ENCODE results near the gene FAM222A.

The FAM222A gene

GRCh38 chr12:109737126-109737525, 23.5 kb downstream of the FAM222A start:
- DNase-seq (ENCODE audit: low read depth, low spot score) = no peak

DNA sequence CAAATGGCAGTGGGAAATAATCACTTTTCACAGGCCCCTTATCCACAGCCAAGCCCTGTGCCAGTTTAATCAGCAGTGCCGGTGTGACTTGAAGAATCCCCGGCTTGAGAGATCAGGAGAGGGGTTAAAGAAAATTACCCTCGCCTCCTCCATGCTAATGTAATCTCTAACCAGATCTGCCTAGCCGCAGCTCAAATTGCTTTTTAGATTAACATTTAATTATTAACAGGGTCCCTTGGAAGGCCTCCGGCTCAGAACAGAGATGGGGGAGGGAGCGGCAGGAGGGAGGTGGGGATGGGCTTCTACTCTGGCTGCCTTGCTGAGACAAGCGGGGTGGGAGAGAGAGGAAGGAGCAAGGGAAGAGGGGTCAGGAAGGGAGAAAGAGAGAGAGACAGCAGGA, 24.0 kb downstream of the FAM222A start:
- no peak for DNase-seq (ENCODE audit: low read depth, low spot score)

DNA sequence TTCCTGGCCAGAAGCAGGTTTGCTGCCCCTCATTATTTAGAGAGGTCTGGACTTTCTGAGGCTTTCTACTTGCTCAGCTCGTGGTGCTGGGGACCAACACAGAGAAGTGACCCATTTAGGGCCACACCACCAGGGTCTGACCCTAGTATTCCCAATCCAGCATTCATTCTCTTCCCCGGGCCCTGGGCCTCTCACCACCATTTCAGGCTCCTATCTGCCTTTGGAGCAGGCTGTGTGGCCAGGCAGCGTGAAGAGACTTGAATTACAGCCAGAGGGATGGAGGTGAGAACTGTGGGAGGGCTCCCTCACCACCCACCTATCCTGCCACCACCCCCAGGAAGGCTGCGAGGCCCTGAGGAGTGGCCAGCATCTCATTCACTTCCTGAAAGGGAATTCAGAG, 24.6 kb downstream of the FAM222A start:
- DNase-seq (ENCODE audit: low read depth, low spot score) = no peak

- no peak for DNase-seq (ENCODE audit: low read depth, low spot score)
Measured at GRCh38 chr12:109738878-109739665, 25.4 kb downstream of the FAM222A start.

DNA sequence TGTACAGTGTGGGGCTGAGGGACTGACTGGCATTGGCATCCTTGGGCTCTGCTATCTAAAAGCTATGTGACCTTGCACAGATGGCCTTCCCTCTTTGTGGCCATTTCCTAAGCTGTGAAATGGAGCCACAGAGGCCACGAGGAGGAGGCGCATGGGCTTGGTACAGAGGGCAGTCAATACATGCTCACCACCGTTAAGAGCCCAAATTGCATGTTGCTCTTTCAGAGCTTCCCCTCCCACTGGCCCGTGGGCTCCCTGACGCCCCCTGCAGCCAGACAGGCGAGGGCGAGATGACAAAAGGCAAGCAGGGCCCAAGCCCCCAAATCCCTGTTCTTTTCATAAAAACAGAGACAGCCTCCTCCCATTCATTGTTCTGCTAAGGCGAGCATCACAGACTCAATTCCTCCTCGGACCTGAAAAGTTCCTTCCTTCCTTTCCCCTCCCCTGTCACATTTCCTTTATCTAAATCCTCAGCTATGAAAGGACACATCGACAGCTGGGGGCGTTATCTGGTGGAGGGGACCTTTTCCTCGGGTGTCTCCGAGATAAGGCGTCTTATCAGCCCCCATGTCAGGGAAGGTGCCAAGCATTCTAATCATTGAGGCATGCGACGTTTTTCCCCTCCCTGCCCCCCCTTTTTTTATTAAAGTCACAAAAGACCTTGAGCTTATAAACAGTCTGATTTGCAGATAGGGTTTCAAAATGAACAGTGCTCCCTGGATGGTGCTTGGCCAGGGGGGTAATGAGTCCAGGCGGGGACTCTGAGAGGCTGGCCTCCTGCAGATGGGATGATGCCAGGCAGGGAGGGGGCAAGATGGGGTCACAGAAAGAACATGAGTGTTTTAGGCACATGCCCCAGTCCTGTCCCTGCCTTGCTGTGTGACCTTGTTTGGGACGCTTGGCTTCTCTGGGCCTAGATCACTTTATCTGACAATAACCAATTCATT, 26.4 kb downstream of the FAM222A start:
- no peak for DNase-seq (ENCODE audit: low read depth, low spot score)

- DNase-seq (ENCODE audit: low read depth, low spot score) = no peak
Measured at GRCh38 chr12:109740694-109741245, 27.1 kb downstream of the FAM222A start.

DNA sequence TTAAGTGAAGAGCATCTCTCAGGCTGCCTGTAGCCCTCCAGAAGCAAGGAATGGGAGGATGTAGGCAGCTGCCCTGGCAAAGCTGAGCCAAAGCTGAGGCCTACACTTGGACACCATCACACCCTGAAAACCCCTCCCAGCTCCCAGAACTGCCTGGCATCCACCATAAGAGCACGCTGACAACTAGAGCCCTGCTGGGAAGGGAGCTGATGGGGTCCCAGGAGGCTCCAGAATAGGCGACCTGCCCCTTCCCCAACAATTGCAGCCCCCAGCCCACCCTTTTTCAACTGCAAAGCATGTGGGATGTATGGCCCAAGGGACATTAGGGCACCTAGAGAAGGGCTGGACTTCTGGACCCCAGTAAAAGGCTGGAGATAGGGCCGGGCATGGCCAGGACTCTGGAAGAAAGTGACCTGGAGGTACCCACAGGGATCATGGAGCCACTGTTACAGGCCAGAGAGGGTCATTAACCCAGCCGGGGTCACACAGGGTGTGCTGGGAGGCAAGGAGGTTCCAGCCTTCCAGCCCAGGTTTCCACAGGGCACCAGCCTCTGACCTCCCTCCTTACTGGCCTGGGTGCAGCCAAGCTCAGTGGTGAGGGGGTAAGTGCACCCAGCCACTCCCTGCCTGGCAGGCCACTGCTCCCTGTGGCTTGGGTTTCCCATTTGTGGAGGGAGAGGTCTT, 27.8 kb downstream of the FAM222A start:
- no peak for DNase-seq (ENCODE audit: low read depth, low spot score)

DNA sequence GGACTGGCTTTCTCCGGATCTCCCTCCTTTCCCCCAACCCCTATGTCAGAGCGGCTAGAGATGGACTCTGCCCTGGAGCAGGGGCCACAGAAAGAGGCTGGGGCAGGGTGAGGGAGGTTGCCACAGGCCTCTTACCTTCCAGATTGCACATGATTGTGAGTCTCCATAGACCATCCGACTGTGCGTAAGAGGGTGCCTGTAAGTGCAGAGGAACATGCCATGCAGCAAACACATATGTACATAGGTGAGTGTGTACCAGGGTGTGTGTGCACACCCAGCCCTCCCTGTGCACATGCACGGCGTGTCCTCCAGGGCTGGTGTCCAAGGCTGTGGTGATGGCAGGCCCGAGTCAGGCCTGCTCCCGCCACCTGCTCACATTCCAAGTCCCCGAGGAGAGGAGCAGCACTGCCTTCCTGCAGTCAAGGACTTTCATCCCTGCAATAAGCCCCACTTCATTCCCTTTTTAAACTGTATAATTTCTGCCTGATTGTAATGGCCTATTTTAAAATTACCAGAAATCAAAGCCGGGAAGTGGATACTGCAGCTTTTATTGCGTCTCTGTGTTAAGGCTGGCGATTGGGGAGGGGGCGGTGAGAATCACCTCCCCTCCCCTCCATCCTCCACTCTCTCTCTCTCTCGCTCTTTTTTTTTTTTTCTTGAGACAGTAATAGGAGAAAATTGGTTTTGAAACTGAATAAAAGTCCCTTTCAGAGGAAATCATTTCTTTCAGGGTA, 28.5 kb downstream of the FAM222A start:
- DNase-seq (ENCODE audit: low read depth, low spot score) = no peak

- no peak for DNase-seq (ENCODE audit: low read depth, low spot score)
Measured at GRCh38 chr12:109743076-109743910, 29.7 kb downstream of the FAM222A start.

GRCh38 chr12:109744026-109744425, 30.4 kb downstream of the FAM222A start:
- no peak for DNase-seq (ENCODE audit: low read depth, low spot score)

- no peak for DNase-seq (ENCODE audit: low read depth, low spot score)
Measured at GRCh38 chr12:109744986-109745942, 31.6 kb downstream of the FAM222A start.

- DNase-seq (ENCODE audit: low read depth, low spot score) = no peak
Measured at GRCh38 chr12:109752117-109753053, 38.8 kb downstream of the FAM222A start.

DNA sequence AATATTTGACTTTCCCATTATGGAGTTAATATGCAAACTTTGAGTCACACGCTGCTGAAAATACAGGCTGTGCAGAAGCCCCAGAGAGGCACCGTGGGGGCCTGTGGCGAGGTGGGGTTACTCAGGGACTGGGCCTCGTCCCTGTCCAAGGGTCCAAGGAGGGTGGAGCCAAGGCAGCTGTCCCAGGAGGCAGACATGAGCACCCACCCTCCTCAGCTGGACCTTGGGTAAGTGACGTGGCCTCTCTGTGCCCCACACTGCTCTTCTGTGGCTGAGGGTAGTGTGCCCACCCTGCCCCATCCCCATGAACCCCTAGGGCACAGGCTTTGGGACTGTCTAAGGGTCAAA, 39.4 kb downstream of the FAM222A start:
- DNase-seq (ENCODE audit: low read depth, low spot score) = no peak

DNA sequence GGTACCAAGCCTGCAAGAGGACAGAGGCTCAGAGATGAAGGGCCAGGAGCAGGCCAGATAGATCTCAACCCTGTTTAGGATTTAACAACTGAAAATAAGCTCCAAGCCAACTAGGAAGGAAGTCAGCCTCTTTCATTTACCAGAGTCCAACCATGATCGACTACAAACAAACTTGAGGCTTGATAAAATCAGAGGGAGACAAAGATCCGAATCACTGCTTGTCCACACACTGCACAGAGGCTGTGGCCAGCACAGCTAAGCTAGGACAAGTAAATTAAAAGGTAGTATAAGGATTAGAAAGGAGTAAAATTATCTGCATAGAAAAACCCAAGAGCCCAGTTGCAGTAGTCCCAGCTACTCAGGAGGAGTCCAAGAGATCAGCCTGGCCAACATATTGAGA, 40.3 kb downstream of the FAM222A start:
- no peak for DNase-seq (ENCODE audit: low read depth, low spot score)

GRCh38 chr12:109756457-109756856, 42.8 kb downstream of the FAM222A start:
- no peak for DNase-seq (ENCODE audit: low read depth, low spot score)

DNA sequence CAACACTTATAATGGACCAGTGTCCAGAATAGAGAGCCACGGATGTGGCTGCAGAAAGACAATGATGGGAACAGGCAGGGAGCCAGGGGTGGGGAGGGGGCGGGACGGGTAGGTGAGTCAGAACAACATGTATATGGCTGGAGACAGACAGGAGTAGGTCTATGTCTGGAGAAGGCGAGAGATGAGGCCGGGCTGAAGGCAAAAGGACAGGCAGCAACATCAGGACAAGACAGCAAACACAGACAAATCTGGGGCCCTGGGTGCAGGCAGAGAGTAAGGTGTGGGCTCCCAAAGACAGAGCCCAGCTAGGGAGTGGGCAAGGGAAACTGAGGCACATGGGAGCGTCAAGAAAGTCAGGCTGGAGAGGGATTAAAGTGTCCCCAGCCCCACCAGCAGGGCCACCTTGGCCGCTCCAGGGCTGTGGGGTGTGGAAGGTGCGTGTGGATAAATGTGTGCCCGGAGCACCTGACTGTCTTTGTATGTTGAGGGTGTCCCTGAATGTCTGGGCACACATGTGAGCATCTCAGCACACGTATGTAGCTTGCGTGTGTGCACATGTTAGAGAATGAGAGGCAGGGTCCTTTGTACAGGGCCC, 44.1 kb downstream of the FAM222A start:
- no peak for DNase-seq (ENCODE audit: low read depth, low spot score)

Measured in activated naive CD8-positive, alpha-beta T cell treated with anti-CD3 and anti-CD28 coated beads, Interleukin-2, amount 50 U/mL, for 16 hours (primary cell).